GM19324 (cell line): ENCODE measurements around the gene CDKN1C.

Experiments
- ATAC-seq: cut with Tn5 transposase; IDR thresholded peaks from one replicate; pipeline ENCODE4 v1.9.1; 2021; ENCODE audit warnings: mild to moderate bottlenecking, moderate library complexity; ENCODE audit not compliant: unreplicated experiment, low FRiP score

The CDKN1C gene

DNA sequence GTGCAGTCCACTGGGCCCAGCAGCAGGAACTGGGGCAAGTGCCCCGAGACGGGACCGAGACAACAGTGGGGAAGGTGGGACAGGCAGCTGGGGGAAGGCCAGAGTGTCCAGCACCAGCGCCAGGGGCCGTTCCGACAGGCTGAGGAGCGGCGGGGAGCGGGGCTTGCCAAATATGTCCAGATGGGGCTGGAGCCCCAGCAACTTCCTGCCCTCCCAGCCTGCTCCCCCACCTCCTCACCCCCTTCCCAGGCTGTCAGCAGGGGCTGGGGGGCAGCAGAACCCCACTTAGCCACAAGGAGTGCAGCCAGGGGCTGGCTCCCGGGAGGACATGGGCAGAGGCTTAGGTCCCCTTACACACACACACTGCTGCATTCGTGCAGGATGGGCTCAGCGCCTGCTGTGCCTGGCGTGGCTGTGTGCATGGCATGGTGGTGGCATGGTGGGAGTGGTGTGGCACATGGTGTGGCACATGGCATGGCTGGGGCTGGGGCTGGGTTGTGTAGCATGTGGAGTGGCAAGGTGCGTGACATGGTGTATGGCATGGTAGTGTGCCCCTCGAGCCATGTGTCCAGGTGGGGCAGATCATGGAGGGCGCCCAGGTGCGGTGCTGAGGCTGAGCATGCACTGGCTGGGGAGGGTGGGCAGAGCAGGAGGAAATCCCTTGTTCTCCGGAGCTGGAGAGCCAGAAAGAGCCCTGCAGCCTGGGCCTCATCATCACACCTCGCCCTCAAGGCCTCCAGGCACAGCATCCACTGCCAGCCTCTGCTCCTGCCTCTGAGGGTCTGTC lies 51.7 kb downstream of the CDKN1C start:
- no peak for ATAC-seq
